KOPT-K1 (cell line): ENCODE measurements around the gene GALNT10.

Source experiments
- H3K27ac ChIP-seq: fragments of 200-600 bp; sonication (generic); 2 replicates; pipeline ENCODE4 v1.5.1; 2016; ENCODE audit warnings: antibody characterized with exemption, mild to moderate bottlenecking, low read depth, low read length; ENCODE audit not compliant: poor library complexity, severe bottlenecking
- H3K36me3 ChIP-seq: fragments of 200-600 bp; sonication (generic); 2 replicates; pipeline ENCODE4 v1.5.1; 2017; ENCODE audit warnings: antibody characterized with exemption, mild to moderate bottlenecking, low read length, moderate library complexity; ENCODE audit not compliant: insufficient read depth
- H3K9me3 ChIP-seq: fragments of 200-600 bp; sonication (generic); 2 replicates; pipeline ENCODE4 v1.5.1; 2017; ENCODE audit warnings: antibody characterized with exemption, low read length, mild to moderate bottlenecking; ENCODE audit not compliant: insufficient read depth, poor library complexity, severe bottlenecking

The GALNT10 gene

DNA sequence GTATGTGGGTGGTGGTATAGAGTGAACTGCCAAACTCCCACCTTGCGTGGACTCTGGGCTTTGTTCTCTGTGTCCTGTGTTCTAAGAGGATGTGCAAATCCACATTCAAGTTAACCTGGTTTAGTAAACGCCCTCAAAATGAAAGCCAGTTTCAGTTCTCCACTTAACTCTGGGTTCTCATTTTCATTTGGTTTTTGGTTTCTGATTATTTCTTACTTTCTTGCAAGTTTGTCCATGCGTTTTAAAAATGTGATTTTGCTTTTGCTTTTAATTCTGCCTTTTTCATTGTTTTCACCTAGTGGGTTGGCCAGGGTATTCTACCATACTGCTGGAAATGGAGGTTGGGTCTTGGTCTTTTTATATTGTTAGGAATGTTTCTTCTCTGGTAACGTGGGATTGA is 38.2 kb downstream of the GALNT10 start:
- Histone ChIP-seq H3K27ac (no peak overlapping the region), H3K36me3 (no peaks in the 10 kb centered on the region), H3K9me3 (peaks cover 20% of the 10 kb centered on the region)

DNA sequence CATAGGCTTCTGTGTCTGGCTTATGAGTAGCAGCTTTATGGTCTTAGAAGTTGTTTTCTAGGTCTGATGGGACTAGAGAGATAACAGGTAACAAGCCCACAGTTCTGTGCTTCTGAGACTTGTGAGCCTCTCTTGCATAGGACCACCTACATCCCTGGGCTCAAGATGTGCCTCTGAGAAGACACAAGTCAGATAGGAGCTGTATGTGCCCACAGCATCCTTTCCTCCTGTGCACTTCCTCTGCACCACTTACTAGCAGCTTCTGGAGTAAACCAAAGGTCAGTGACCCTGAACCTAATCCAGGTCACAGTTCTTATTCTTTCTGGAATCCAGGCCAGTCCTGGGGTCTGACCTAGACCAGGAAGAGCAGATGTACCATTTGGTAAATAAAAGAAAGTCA is 40.0 kb downstream of the GALNT10 start:
- Histone ChIP-seq H3K9me3 (peaks cover 20% of the 10 kb centered on the region), H3K27ac (no peak overlapping the region), H3K36me3 (no peaks in the 10 kb centered on the region)

DNA sequence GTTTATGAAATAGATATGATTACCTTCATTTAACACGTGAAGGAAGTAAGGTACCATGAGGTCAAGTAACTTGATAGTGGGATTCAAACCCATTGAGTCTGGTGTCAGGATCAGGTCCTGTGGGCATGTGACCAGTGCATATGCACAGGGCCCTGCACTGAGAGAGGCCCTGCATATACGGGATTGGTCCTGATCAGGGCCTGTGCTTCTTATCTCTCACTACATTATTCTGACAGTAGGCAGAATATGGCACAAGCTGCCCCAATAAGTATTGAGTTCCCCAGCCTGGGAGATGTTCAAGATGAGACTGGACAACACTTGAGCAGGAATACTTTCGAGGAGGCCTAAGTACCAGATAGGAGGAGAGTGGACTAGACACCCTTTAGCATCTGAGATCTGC is 44.0 kb downstream of the GALNT10 start:
- Histone ChIP-seq H3K27ac (no peak overlapping the region), H3K9me3 (no peaks in the 10 kb centered on the region), H3K36me3 (no peaks in the 10 kb centered on the region)

DNA sequence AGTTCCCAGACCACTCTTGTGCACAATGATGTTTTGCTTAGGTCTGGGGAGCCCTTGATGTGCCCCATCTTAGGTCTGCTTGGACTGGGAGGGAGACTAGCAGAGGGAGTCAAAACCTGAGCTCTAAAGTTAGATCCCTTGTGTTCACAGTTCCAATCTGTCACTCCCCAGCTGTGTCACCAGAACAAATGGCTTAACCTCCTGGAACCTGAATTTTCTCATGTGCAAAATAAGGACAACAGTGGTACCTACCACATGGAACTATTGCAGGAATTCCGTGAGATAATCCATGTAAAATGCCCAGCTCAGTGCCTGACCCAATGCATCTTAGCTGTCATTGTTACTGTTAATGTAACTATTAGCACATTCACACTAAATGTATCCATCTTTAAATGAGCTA is 45.5 kb downstream of the GALNT10 start:
- Histone ChIP-seq H3K27ac (no peak overlapping the region), H3K36me3 (no peaks in the 10 kb centered on the region), H3K9me3 (no peaks in the 10 kb centered on the region)

DNA sequence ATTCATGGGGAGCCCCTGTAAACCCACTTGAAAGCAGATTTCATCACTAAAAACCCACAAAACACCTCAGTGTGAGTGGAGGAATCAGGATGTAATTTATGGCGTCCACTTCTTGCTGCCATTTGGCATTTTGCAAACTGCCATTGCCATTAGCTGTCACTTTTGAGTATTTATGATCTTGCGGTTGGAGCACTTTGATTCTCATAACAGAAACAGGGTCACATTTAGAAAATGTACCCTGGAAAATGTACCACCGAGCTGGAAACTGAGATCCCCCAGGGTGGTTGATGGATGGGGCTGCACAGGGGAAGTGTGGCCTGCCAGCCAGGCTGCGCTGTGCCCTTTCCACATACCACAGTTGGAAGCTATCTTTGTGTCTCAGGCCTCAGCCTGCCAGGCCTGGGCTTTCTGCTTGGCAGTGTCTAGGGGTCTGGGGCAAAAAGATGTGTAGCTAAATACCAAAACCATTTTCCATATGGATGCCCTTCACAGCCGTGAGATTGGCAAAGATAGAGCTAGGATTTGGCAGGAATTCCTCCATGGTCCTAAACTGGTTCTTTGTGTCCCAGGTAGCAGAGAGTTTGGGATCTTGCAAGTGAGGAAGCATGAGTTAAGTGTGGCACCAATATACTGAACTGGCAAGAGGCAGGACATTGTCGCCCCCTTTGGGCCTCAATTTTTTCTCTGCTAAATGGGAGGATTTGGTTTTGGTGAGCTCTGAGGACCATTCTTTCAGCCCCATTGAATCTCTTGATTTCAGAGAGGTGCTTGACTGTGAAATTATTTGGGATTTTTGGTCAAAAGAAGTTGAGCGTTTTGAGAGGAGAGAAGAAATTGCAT is 46.2 kb downstream of the GALNT10 start:
- H3K27ac ChIP-seq, result no peak overlapping the region
- H3K36me3 ChIP-seq, result no peaks in the 10 kb centered on the region
- no peaks in the 10 kb centered on the region for H3K9me3 ChIP-seq

DNA sequence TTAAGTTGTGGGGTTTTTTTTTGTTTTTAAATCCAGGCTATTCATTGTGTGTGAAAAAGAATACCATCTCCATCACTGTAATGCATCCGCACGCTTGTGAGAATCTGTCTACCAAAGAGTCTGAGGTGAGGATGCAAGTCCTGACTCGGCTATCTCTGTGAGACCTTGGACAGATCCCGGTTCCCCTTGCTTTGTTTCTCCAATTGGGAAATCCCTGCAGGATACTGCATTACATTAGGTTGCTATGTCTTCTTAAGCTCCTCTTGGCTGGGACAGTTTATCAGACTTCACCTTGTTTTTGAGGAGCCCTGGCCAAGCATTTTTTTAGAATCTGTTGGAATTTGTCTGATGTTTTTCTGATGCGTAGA is 46.8 kb downstream of the GALNT10 start:
- H3K9me3 ChIP-seq, result no peaks in the 10 kb centered on the region
- H3K36me3 ChIP-seq, result no peaks in the 10 kb centered on the region
- H3K27ac ChIP-seq, result no peak overlapping the region

DNA sequence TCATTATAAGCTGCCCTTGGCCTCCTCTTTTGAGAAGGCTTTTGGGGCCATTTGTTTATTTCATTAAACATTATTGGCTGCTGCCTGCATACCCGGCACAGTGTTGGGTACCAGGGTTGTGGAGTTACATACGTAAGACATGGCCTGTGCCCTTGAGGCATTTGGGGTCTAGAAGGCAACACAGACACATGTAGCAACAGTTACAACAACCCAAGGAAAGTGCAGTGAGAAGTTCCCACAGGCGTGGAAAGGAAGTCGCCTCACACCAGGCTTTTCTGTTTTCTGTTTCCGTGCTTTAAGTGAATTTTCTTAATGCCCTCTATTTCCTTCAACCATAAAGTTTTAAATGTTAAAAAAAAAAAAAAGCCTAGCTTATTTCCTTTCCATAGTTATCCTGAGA is 47.4 kb downstream of the GALNT10 start:
- Histone ChIP-seq H3K36me3 (no peaks in the 10 kb centered on the region), H3K9me3 (no peaks in the 10 kb centered on the region), H3K27ac (no peak overlapping the region)

DNA sequence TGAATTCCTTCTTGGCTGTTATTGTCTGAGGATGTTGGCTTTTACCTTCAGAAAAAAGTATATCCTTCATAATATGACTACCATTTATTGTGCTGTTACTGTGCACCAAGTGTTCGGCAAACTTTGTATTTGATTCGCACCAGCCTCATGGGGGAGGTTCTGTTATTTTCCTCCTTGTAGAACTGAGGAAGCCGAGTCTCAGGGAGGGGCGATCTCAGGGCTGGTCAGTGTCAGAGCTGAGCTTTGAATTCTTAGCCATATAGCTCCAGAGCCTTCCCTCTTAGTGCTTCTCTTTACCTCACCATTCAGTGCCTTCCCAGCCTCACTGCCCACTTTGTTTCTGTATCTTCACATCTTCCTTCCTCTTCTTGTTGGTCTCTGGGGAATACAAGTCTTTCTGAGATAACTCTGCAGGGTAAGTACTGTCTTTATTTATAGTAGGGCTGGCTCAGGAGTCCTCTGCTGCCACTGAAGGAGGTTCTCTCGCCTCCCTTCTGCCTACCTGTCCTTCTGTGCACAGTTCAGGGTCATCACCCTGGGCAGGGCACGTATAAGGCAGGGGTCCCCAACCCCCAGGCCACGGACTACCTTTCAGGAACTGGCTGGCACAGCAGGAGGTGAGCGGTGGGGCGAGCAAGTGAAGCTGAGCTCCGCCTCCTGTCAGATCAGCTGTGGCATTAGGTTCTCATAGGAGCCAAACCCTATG is 48.4 kb downstream of the GALNT10 start:
- H3K36me3 ChIP-seq, result no peaks in the 10 kb centered on the region
- no peaks in the 10 kb centered on the region for H3K9me3 ChIP-seq
- H3K27ac ChIP-seq, result no peak overlapping the region

DNA sequence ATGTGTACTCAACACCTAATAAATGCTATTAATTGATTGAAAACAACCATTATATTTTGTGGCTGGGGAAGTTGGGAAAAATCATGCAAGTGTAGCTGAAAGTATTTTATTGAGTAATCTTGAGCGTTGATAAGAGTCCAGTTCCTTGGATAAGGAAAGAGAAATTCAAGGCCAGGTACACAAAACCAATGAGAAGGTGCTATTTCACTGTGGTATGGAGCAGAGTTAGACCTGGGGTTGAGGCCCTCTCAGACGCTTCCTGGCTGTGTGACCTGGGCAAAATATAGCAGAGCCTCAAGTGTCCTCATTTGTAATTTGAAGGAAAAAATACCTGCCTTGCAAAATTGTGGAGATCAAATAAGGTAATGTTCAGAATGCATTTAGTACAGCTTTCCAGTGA is 50.1 kb downstream of the GALNT10 start:
- Histone ChIP-seq H3K27ac (no peak overlapping the region), H3K9me3 (no peaks in the 10 kb centered on the region), H3K36me3 (no peaks in the 10 kb centered on the region)

DNA sequence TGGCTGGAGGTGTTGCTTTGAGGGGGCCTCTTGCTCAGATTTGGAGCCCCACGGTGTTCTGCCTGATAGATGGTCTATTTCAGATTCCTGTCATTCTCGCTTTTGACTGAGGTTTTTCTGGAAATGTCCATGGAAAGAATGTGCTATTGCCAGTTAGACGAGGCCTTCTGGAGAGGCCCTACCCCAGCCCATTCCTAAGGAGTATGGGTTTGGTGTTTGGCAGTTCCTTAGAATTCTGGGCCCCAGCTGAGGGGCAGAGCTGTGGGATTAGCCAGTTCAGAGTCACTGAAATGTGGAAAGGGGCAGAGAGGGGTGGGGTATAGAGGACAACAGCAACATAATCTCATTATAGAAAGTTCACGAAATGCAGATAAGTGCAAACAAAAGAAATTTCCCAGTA is 50.5 kb downstream of the GALNT10 start:
- H3K27ac ChIP-seq, result no peak overlapping the region
- no peaks in the 10 kb centered on the region for H3K9me3 ChIP-seq
- no peaks in the 10 kb centered on the region for H3K36me3 ChIP-seq

DNA sequence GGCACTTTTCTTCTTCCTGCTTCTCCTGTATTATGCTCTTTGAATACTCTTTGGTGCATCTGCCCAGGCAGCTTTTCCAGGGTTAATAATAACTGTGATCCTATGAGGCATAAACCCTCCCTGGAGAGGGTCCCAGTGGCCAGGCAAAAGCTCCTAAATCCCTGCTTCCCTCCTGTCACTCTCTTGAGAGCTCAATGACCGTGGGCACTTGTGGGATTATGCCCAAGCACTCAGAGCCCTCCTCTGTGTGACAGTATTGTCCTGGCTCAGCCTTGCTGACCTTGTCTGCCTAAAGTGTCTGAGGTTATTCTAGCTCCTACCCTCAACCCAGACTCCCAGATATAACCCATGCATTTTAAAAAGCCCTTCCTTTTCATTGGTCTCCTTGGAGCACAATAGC is 51.9 kb downstream of the GALNT10 start:
- Histone ChIP-seq H3K27ac (no peak overlapping the region), H3K36me3 (no peaks in the 10 kb centered on the region), H3K9me3 (no peaks in the 10 kb centered on the region)

DNA sequence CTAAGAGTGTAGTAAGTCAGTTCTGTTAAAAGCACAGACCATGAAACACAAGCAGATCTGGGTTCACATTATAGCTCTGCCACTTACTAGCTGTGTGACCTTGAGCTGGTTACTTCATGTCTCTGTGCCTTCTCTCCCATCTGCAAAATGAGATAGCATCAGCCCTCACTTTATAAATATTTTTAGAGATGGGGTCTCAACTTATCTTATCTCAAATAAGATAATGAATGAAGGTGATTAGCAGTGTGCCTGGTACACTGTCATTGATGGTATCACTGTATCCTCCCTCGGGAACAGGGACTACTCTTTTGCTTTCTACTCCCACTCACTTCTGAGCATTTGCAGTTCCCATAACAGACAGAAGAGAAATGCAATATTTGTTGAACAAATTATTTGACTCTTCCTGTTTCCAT is 52.4 kb downstream of the GALNT10 start:
- H3K27ac ChIP-seq, result no peak overlapping the region
- no peaks in the 10 kb centered on the region for H3K36me3 ChIP-seq
- no peaks in the 10 kb centered on the region for H3K9me3 ChIP-seq

DNA sequence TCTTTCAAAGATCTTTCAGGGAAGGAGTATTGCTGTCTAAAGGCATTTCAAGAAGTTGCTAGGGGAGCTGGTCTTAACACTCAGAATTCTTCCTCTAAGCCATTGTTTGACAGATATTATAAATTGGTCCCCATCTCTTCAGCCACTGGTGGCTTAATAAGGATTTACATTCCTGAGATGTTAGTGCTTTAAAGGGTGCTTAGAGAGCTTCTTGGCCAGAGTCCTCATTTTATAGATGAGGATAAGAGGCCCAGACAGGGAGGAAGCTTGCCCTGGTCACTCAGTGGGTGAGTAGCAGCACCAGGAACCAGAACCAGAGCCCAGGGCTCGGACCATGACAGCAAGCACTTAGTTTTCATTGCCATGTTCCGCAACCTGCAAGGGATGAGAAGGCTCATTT is 53.2 kb downstream of the GALNT10 start:
- no peaks in the 10 kb centered on the region for H3K9me3 ChIP-seq
- H3K27ac ChIP-seq, result no peak overlapping the region
- H3K36me3 ChIP-seq, result no peaks in the 10 kb centered on the region

DNA sequence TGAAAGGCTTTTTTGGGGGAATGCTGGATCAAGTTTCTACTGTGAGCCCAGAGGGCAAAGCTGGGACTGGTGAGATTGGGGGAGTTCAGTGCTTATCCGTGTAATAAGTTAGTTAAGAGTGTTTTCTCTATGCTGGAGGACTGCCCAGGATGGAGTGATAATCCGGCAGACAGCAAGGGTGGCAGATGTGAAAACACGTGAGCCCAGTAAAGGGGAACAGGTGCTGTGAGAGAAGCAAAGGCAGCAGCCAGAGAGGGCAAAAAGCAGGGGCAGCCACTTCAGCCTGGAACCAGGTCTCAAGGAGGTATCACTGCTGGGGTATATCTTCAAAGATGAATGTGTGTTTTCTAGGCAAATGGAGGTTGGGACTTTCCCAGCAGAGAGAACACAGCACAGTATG is 53.9 kb downstream of the GALNT10 start:
- H3K27ac ChIP-seq, result no peak overlapping the region
- no peaks in the 10 kb centered on the region for H3K9me3 ChIP-seq
- H3K36me3 ChIP-seq, result no peaks in the 10 kb centered on the region

DNA sequence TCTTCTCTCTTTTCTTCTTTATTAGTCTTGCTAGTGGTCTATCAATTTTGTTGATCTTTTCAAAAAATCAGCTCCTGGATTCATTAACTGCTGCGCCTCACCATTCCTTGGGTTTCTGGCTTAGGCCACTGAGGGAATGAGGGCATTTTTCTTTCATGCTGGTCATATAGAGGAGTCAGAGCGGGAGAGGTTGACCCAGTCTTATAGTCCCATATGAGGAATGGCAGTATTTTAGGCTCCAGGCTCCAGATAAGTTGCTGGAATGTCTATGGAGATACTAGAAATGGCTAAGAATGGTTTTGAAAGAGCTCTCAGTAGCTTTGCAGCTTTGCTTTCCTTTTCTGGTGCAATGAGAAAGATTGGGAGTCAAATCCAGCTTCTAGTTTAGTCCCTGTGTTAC is 58.2 kb downstream of the GALNT10 start:
- H3K9me3 ChIP-seq, result no peaks in the 10 kb centered on the region
- H3K36me3 ChIP-seq, result no peaks in the 10 kb centered on the region
- H3K27ac ChIP-seq, result no peak overlapping the region

DNA sequence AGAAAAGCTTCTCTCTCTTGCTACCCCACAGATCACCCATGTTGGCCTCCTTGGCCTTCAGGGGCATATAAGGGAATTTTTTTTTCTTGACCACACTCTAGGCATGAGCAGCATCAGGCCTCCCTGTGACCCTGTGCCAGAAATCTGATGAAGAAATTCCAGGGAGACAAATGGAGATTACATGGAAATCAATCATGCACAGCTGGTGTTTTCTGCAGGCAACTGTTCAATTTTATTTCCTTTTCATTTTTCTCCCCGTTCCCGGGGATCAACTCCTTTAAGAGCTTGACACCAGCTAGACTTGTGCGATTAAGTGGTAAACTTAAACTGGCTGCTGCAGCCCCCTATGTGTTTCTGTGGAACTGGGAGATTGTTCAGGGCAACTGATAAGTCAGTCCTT is 59.3 kb downstream of the GALNT10 start:
- Histone ChIP-seq H3K9me3 (no peaks in the 10 kb centered on the region), H3K36me3 (no peaks in the 10 kb centered on the region), H3K27ac (no peak overlapping the region)
